ENCODE results near the gene PTPRJ. TPM values are rescaled to one million over a fixed set of nuclear protein-coding genes. Genes with fewer than 3 reads are reported as not detected.
"Not testable (repeated sequence)": the region's sequence is repeated elsewhere in the genome, so short reads cannot be mapped to it uniquely, and the experiment has no call there.

PTPRJ gene
- total RNA-seq, 1 donor from 2014 or later = 63.9 TPM

DNA sequence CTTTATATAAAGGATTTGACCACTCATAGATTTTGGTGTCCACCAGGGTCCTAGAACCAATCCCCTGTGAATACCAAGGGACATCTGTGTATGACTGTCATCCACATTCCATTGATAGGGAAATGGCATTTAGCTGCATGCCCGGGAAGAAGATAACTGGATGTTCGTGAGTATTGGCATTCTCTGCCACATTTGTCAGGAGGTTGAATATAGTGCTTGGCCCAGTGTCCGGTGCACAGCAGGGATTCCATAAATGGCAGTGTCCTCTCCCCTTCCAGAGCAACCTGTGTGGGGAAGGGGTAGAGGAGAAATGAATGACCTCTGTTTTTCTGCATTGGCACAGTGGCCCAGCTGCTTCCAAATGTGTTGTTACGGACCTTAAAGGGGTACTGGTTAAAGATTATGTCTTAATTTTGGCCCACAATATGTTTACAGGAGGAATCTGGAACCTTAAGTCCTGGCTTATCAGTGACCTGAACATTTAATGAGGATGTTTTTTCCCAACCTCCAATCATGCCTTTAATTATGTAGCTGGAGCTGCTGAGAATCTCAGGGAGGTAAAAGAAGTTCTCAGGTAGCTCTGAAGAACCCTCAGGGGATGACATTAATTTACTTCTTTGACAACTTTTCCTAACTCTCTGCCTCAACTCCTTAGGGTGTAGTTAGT, 202.6 kb downstream of the PTPRJ start:
- intact Hi-C loops (cut with micrococcal nuclease) = no loop called here

DNA sequence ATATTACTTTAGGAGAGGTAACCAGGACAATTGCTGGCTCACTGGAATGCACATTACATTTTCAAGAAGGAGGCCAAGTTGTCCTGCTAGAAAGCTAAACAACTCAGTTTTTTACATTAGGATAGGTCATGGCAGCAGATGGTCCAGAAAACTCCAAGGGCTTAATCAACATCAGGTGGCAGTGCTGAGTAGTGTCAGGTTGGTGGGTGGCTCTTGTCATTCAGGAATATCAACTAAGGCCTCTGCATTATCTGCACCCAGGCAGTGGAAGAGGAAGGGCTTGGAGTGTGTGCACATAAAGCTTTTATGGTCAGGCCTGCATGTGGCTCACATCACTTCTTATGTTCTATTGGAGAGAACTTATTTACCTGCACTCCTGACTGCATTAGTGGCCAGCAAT, 204.1 kb downstream of the PTPRJ start:
- intact Hi-C loops (cut with micrococcal nuclease) = no loop called here

DNA sequence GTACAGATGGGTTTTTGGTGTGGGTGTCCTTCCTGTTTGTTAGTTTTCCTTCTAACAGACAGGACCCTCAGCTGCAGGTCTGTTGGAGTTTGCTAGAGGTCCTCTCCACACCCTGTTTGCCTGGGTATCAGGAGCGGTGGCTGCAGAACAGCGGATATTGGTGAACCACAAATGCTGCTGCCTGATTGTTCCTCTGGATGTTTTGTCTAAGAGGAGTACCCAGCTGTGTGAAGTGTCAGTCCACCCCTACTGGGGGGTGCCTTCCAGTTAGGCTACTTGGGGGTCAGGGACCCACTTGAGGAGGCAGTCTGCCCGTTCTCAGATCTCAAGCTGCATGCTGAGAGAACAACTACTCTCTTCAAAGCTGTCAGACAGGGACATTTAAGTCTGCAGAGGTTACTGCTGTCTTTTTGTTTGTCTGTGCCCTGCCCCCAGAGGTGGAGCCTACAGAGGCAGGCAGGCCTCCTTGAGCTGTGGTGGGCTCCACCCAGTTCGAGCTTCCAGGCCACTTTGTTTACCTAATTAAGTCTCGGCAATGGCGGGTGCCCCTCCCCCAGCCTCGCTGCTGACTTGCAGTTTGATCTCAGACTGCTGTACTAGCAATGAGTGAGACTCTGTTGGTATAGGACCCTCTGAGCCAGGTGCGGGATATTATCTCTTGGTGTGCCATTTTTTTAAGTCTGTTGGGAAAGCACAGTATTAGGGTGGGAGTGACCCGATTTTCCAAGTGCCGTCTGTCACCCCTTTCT, 210.7 kb downstream of the PTPRJ start:
- intact Hi-C loops (cut with micrococcal nuclease) = not testable (repeated sequence)

DNA sequence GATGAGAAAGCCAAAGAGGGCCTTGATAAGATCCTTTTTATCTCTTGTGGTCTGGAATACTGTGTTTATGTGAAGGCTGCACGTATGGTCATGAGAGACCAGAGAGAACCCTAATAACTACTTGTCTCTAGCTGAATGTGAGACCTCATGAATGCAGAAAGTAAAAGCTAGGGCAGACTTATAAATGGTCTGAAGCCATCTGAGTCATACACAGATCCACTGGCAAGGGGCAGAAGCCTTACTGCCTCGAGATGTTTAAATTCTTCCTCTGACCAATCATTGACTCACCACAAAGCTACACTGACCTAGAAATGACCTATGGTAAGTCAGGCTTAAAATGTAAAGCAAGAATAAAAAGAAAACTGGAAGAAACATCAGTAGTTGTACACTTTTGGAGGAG, 213.5 kb downstream of the PTPRJ start:
- intact Hi-C loops (cut with micrococcal nuclease) = no loop called here

DNA sequence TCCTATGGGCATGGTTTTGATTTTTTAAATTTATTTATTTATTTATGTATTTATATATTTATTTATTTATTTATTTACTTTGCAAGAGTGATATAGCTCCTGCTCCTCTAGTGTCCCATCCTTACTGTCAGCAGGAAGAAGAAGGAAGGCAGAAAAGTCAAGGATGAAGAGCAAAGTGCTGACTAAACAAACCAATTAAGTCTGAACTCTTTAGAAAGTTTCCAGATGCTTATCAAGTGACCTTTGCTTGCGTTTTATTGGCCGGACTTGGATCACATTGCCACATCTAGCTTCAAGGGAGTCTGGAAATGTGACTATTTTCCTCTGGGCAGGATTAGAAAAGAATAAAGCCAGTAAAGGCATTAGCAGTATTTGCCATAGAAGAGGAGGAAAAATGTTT, 227.5 kb downstream of the PTPRJ start:
- intact Hi-C loops (cut with micrococcal nuclease) = no loop called here

DNA sequence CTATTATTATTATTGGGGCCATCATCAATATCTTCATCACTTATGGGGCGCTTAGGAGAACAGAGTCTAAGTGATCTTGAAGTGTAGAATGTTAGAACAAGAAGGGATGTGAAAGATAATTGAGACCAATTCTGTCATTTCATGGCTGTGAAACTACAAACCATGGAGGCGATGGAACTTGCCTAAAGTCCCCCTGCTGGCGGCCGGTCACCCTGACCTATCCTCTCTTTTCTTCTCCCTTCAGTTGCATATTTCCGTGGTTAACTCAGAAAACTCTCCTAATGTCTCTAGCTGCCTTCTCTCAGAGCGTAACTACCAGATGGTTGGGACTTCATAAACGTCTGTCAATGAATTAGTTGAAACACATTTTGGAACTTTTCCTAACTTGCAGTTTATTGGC, 229.7 kb downstream of the PTPRJ start:
- intact Hi-C loops (cut with micrococcal nuclease) = no loop called here

DNA sequence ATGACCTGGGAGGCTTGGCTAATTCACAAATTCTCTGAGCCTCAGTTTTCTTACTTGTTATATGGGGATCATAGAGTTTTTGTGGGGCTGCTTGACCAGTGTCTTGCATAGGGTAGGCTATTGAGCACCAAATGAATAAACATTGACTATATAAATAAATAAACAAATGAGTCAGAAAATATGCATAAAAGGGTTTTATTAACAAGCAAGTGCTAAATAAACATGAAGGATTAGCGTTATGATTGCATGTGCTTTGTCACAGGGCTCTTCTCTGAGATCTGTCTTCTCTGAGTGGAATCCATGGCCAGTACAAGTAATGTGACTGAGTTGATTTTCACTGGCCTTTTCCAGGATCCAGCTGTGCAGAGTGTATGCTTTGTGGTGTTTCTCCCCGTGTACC, 236.2 kb downstream of the PTPRJ start, which contains the start of gene OR4B1:
Gene OR4B1, plus strand, starts transcription at position 301 of the 400 bp plus-strand sequence. Its CDS starts 0 bp downstream, at position 301.
- intact Hi-C loops (cut with micrococcal nuclease) = no loop called here

Other genes starting within 250 kb of the PTPRJ start
- 143 and 146 TPM in 2 replicates for gene FNBP4, start 213.2 kb upstream of the PTPRJ start, total RNA-seq
- gene NUP160, start 132.2 kb upstream of the PTPRJ start, total RNA-seq = 70.1 and 71.8 TPM in 2 replicates
- gene OR4B1, start 236.3 kb downstream of the PTPRJ start, total RNA-seq = not detected in 2 replicates

All from T-helper 2 cell treated with Interferon-gamma antibody and Interleukin-4, amounts not matched to agents 100 ng/mL and 5 ng/mL, for 36 hours (primary cell).